GM12801 (cell line): ENCODE measurements around the gene NECAB3.

ENCODE experiments used
- CTCF ChIP-seq: IDR thresholded peaks from one replicate; pipeline ENCODE4 v1.5.1; 2011; ENCODE audit warnings: control low read depth; ENCODE audit not compliant: insufficient read length; ENCODE audit errors: extremely low read depth

Gene NECAB3

DNA sequence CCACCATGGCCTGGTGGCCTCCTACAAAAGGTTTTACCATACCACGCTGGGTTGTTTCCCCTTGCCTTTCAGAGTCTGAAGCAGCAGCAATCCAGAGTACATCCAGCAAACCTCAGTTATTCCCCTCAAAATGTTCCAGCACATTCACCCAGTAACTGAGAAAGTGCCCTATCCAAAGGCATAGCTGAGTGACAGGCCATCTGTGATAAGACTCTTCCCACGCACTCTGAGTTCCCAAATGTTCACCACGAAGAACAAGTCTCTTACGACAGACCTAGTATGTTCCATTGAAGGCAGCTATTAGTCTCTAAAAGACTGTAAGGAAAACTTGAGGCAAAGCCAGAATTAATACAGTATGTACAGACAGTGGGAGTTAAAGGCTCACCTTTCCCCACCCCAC lies 43.7 kb downstream of the NECAB3 start:
- no peak for TF ChIP-seq CTCF

DNA sequence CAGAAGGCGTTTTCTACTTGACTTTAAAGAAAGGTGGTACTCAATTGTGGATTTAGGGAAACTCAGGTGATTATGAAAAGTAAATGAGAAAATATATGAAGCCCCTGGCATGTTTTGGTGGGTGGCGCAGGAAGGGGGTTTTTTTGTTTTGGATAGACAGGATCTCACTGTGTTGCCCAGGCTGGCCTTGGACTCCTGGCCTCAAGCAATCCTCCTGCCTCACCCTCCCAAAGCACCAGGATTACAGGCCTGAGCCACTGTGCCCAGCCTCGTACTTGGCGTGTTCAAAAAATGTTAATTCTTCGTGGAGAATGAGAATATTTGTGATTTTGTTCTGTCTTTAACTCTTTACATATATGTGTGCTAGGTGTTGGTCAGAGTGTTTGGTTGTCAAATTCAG lies 44.2 kb downstream of the NECAB3 start:
- TF ChIP-seq CTCF, result no peak

DNA sequence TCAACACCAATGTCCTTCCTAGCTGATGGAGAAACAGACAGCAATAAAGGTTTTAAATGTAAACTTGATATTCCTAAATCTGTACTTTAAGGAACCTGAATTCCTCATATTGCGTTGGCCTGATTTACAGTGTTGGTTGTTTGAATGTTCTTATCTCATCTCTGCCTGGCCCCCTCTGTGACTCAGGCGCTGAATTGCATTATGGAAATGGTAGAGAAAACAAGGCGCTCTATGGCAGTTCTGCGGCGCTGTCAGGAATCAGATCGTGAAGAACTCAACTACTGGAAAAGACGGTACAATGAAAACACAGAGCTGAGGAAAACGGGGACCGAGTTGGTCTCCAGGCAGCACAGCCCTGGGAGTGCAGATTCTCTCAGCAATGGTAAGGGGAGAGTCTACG lies 44.7 kb downstream of the NECAB3 start:
- TF ChIP-seq CTCF, result no peak

DNA sequence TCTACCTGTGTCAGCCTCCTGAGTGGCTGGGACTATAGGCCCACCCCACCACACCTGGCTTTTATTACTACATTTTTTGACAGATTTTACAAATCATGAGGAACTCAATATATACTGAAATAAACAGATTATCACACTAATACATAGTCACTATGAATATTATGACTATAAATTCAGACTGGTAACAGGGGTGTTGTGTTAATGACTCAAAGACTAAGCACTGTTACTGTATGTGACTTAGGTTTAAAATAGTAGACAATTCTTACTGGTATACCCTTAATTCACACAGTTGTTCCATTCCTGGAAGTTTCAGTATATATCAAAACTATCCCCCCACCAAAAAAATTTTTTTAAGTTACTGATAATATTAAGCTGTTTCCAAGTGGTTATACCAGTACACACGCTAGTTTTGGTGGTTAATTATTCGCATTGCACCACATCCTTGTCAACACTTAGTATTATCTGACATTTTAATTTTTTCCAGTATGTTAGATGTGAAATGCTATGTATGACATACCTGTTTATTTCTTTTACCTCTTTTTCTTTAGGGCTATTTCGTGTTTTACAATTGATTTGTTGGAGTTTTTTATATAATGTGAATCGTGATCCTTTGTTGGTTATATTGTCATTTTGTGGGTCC lies 46.5 kb downstream of the NECAB3 start:
- no peak for TF ChIP-seq CTCF

GRCh38 chr20:33626190-33626589 lies 48.0 kb downstream of the NECAB3 start:
- TF ChIP-seq CTCF, result no peak

- TF ChIP-seq CTCF, result no peak
These were observed 49.8 kb downstream of the NECAB3 start for GRCh38 chr20:33624399-33624798.

GRCh38 chr20:33622705-33623365 lies 51.4 kb downstream of the NECAB3 start:
- no peak for TF ChIP-seq CTCF
